ENCODE results near the gene SYK.

GRCh38 chr9:90860826-90861225, 59.2 kb downstream of the SYK start:
- TF ChIP-seq CTCF (IDR thresholded peaks at IDR 0.05) (no peak), ZFX (IDR thresholded peaks at IDR 0.05; ENCODE audit: borderline replicate concordance) (no peak)
